ENCODE data around the gene IGLL1.

GRCh38 chr22:23533771-23534191 is 46.3 kb downstream of the IGLL1 start:
- TF ChIP-seq POLR2A (IDR thresholded peaks at IDR 0.05): no peak
- no peak for TF ChIP-seq CTCF (IDR thresholded peaks at IDR 0.05 in 8 of 11, conservative IDR thresholded peaks at IDR 0.05 in 3 of 11)
- no peak for TF ChIP-seq POLR2AphosphoS5 (IDR thresholded peaks at IDR 0.05)

All from spleen (tissue), 7 donors.